GM13977 (cell line): ENCODE results near the gene CYSRT1.
"Not testable (repeated sequence)": the region's sequence is repeated elsewhere in the genome, so short reads cannot be mapped to it uniquely, and the experiment has no call there.

ENCODE experiments used
- DNase-seq: peaks from one replicate; pipeline ENCODE4 v3.0.0; 2012; ENCODE audit warnings: low spot score
- in situ Hi-C: fragments of 300-500 bp; cut with MboI; formaldehyde crosslinking; loops from one replicate; pipeline ENCODE4 v1.12.0; 2022; ENCODE audit warnings: low sequenced_read_pairs, low pct_unique_long_range_greater_than_20kb, mixed read lengths, inconsistent platforms; ENCODE audit not compliant: unreplicated experiment
- TF ChIP-seq, protein P1 (sequence below): IDR thresholded peaks from 2 replicates; pipeline ENCODE4 v1.5.1; 2012; ENCODE audit warnings: mild to moderate bottlenecking, control low read depth; ENCODE audit not compliant: insufficient read depth; ENCODE audit errors: extremely low read depth, missing control alignments

CYSRT1 gene

DNA sequence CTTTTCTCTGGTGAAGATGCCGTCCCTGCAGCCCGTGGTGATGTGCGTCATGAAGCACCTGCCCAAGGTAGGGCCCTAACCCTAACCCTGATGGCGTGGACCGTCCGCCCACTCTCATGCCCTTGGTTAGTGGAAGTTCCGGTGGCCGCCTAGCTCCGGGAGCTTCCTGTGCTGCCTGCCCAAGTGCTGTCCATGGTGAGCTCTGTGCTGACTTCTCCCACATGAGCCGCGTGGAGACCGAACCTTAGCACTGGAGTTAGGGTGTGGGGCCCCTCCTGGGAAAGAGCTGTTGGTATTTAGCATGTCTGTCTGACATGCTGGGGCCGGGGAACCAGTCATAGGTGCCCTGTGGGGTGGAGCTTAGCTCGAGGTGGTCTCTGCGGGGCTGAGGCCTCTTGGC is 31.4 kb downstream of the CYSRT1 start:
- no peak for DNase-seq
- TF ChIP-seq, protein P1, sequence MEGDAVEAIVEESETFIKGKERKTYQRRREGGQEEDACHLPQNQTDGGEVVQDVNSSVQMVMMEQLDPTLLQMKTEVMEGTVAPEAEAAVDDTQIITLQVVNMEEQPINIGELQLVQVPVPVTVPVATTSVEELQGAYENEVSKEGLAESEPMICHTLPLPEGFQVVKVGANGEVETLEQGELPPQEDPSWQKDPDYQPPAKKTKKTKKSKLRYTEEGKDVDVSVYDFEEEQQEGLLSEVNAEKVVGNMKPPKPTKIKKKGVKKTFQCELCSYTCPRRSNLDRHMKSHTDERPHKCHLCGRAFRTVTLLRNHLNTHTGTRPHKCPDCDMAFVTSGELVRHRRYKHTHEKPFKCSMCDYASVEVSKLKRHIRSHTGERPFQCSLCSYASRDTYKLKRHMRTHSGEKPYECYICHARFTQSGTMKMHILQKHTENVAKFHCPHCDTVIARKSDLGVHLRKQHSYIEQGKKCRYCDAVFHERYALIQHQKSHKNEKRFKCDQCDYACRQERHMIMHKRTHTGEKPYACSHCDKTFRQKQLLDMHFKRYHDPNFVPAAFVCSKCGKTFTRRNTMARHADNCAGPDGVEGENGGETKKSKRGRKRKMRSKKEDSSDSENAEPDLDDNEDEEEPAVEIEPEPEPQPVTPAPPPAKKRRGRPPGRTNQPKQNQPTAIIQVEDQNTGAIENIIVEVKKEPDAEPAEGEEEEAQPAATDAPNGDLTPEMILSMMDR, result no peak
- in situ Hi-C loops, result no loop called here

DNA sequence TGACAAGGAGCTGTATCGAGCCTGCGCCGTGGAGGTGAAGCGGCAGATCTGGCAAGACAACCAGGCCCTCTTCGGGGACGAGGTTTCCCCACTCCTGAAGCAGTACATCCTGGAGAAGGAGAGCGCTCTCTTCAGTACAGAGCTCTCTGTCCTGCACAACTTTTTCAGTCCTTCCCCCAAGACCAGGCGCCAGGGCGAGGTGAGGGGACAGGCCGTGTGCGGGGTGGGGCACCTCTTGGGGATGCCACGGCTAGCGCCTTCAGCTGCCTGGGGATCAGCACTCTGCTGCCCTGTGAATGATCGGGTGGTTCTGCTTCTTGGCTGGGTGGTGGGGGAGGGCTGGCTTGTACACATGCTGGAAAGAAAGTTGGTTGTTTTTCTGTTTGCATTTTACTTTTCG is 31.9 kb downstream of the CYSRT1 start:
- TF ChIP-seq, protein P1, result no peak
- in situ Hi-C loops, result no loop called here
- DNase-seq, result no peak

DNA sequence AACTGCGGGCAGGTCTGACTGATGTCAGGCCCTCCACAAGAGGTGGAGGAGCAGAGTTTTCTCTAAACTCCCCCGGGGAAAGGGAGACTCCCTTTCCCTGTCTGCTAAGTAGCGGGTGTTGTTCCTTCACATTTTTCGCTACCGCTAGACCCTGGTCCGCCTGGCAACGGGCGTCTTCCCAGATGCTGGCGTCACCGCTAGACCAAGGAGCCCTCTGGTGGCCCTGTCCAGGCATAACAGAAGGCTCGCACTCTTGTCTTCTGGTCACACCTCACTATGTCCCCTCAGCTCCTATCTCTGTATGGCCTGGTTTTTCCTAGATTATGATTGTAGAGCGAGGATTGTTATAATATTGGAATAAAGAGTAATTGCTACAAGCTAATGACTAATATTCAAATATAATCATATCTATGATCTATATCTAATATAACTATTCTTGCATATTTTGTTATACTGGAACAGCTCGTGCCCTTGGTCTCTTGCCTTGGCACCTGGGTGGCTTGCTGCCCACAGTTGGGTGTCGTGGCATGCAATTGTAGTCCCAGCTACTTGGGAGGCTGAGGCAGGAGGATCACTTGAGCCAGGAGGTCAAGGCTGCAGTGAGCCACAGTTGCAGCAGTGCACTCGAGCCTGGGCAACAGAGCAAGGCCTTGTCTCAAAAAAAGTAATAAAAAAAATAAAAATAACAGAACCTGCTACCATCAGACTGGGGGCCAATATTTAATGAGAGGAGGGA is 37.4 kb downstream of the CYSRT1 start:
- in situ Hi-C loops, DNase-seq: not testable (repeated sequence)
- TF ChIP-seq, protein P1, result peak; percentile 12

DNA sequence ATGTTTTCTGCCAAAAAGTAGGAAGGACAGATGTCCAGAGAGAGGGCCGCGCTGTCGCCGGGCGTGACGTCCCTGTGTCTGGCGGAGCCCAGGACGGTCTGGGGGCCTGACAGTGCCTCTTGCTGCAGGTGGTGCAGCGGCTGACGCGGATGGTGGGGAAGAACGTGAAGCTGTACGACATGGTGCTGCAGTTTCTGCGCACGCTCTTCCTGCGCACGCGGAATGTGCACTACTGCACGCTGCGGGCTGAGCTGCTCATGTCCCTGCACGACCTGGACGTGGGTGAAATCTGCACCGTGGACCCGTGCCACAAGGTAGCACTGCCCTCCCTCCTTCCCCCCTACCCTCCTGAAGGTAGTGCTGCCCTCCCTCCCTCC is 37.9 kb downstream of the CYSRT1 start:
- DNase-seq, result no peak
- TF ChIP-seq, protein P1, result no peak
- in situ Hi-C loops, result no loop called here

DNA sequence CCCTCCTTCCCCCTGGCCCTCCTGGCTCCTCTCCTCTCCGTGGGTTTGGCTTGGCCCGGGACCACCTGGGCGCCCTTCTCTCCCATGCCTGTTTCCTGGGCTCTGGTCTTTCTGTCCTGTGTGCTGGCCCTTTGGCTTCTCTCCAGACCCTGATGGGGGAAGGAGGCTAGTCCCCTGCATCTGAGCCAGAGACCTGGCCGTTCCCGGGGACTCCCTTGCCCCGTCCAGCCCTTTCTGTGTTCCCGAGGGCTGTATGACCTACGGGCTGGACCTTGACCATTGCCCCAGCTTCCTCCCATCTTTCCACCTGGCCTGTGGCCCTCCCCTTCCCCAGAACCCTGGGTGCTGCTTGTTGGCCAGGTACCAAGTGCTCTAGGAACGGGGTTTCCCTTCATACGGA is 38.5 kb downstream of the CYSRT1 start:
- no peak for DNase-seq
- TF ChIP-seq, protein P1, result no peak
- in situ Hi-C loops, result no loop called here

DNA sequence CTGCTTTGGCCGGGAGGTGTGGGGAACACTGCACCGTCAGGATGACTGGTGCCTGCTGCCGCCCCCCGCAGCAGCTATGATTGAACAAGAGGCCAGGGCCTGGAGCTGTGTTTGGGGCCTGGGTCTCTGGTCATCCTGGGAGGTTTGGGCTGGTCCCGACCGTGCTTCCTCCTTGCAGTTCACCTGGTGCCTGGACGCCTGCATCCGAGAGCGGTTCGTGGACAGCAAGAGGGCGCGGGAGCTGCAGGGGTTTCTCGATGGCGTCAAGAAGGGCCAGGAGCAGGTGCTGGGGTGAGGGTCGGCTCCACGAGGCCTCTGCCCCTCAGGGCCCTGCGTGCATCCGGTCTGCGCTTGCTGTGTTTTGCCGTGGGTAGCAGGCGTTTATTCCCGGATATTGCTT is 39.1 kb downstream of the CYSRT1 start:
- in situ Hi-C loops, result no loop called here
- TF ChIP-seq, protein P1, result no peak
- no peak for DNase-seq
